ENCODE results near the gene ZNF860.
A peak's percentile ranks its signal among the peaks of the same experiment; 100 is the strongest.

ZNF860 gene

DNA sequence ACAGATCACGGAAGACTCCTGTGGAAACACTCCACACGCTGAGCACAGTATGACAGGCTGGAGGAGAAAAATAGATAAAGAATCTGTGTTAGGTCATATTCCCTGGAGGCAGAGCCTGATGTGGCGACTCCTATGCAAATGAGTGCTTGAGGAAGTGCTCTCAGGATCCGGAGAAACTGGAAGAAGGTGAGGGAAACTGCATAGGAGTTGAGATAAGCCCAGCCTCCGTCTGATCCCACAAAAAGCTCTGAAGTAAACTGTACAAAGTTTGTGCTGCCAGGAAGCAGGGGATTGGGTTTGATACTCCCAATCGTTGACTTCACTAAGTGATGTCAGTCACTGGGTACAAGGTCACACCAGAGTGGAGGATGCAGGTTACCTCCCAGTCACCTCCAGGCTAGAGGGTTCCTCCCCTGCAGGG is 33.9 kb upstream of the ZNF860 start:
- H3K9me3 ChIP-seq (ENCODE audit: insufficient read depth, low read depth, low read length) = peaks cover 4% of the 10 kb centered on the region
- no peak overlapping the region for H3K27ac ChIP-seq (ENCODE audit: low read length)
- H3K27me3 ChIP-seq (ENCODE audit: insufficient read depth, low read length) = no peaks in the 10 kb centered on the region
- H3K36me3 ChIP-seq (ENCODE audit: insufficient read depth, low read depth, low read length) = no peaks in the 10 kb centered on the region; the same call in 1 of the 2 replicates
- H3K4me1 ChIP-seq (ENCODE audit: insufficient read depth, low read length) = peaks cover 26% of the 10 kb centered on the region
- no peak overlapping the region for H3K9ac ChIP-seq (ENCODE audit: low read depth, low read length)
- no peak overlapping the region for H3K4me3 ChIP-seq (ENCODE audit: low read length)

DNA sequence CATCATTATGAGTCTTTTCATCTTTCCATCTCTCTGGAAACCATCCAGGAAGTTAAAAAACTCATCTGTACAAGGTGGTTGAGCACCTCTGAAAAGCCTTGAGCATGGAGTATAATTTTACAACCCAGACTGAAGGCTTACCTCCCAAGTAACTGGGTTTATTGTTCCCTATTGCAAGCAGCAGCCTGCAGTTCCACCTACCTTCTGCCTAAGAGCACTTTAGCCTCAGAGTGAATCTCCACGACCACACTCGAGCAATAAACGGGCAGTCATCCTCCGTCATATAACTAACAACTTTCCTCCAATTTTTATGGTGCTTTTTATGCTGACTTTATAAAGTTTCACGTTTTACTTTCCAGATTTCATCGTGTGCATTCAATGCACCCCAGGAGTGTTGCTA is 33.3 kb upstream of the ZNF860 start:
- H3K27ac ChIP-seq (ENCODE audit: low read length) = no peak overlapping the region

DNA sequence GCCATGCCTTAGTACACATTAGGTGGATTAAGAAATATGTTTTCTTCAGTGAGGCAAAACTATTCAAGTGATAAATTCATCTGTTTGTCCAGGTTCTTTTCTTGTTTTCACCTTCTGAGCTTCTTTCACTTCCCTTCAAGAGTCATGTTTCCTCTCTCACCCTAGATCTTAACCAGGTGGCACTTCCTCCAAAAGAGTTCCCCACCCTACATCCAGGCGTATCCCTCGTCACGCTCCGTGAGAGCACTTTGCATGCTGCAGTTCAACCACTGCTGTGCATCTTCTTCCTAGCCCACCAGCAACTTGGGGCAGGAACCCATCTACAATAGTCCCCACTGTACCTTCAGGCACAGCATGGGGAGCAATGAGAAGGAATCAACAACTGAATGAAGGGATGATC is 29.3 kb upstream of the ZNF860 start:
- peaks cover 16% of the 10 kb centered on the region for H3K4me1 ChIP-seq (ENCODE audit: insufficient read depth, low read length)
- peaks cover 11% of the 10 kb centered on the region; the same call in 1 of the 2 replicates for H3K36me3 ChIP-seq (ENCODE audit: insufficient read depth, low read depth, low read length)
- H3K27me3 ChIP-seq (ENCODE audit: insufficient read depth, low read length) = no peaks in the 10 kb centered on the region
- H3K4me3 ChIP-seq (ENCODE audit: low read length) = no peak overlapping the region
- peaks cover 18% of the 10 kb centered on the region for H3K9me3 ChIP-seq (ENCODE audit: insufficient read depth, low read depth, low read length)
- no peak overlapping the region for H3K9ac ChIP-seq (ENCODE audit: low read depth, low read length)
- no peak overlapping the region for H3K27ac ChIP-seq (ENCODE audit: low read length)

More for the DNA sequence above, 33.3 kb upstream of the ZNF860 start:
- Histone ChIP-seq H3K4me1 (ENCODE audit: insufficient read depth, low read length) (peaks cover 26% of the 10 kb centered on the region), H3K9me3 (ENCODE audit: insufficient read depth, low read depth, low read length) (peaks cover 4% of the 10 kb centered on the region), H3K9ac (ENCODE audit: low read depth, low read length) (no peak overlapping the region), H3K27me3 (ENCODE audit: insufficient read depth, low read length) (no peaks in the 10 kb centered on the region), H3K36me3 (ENCODE audit: insufficient read depth, low read depth, low read length) (no peaks in the 10 kb centered on the region; the same call in 1 of the 2 replicates), H3K4me3 (ENCODE audit: low read length) (no peak overlapping the region)

DNA sequence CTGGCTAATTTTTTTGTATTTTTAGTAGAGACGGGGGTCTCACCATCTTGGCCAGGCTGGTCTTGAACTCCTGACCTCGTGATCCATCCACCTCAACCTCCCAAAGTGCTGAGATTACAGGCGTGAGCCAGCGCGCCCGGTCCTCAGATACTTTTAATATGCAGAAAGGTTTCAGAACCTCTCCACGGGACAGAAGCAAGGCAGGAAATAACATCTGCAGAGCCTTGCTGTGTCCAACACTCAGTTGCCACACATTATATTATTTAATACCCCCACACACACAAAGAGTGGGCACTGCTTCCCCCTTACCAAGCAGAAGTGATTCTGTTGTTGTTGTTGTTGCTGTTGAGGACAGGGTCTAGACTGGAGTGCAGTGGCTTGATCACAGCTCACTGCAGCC is 28.5 kb upstream of the ZNF860 start:
- Histone ChIP-seq H3K36me3 (ENCODE audit: insufficient read depth, low read depth, low read length) (peaks cover 11% of the 10 kb centered on the region; the same call in 1 of the 2 replicates), H3K27ac (ENCODE audit: low read length) (no peak overlapping the region), H3K4me1 (ENCODE audit: insufficient read depth, low read length) (peaks cover 15% of the 10 kb centered on the region), H3K4me3 (ENCODE audit: low read length) (no peak overlapping the region), H3K9me3 (ENCODE audit: insufficient read depth, low read depth, low read length) (peaks cover 18% of the 10 kb centered on the region), H3K9ac (ENCODE audit: low read depth, low read length) (no peak overlapping the region), H3K27me3 (ENCODE audit: insufficient read depth, low read length) (no peaks in the 10 kb centered on the region)

DNA sequence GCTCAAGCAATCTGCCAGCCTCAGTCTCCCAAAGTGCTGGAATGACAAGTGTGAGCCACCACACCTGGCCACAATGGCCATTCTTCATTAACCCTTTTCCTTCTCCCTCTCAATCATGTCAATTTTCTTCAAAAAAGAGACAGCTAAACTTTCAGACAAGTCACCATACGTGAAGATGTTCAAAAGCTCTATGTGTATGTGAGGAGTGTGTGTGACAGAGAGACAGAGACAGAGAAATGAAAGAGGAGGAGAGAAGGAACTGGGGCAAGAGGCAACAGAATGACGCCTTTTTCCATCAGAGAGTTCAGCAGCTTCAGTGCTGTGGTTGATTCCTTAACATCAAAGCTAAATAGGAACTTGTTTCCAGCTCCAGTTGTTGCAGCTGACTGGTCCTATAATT is 27.9 kb upstream of the ZNF860 start:
- Histone ChIP-seq H3K4me1 (ENCODE audit: insufficient read depth, low read length) (peaks cover 15% of the 10 kb centered on the region), H3K36me3 (ENCODE audit: insufficient read depth, low read depth, low read length) (peaks cover 11% of the 10 kb centered on the region; the same call in 1 of the 2 replicates), H3K27ac (ENCODE audit: low read length) (no peak overlapping the region), H3K4me3 (ENCODE audit: low read length) (no peak overlapping the region), H3K9me3 (ENCODE audit: insufficient read depth, low read depth, low read length) (peaks cover 18% of the 10 kb centered on the region), H3K27me3 (ENCODE audit: insufficient read depth, low read length) (no peaks in the 10 kb centered on the region), H3K9ac (ENCODE audit: low read depth, low read length) (no peak overlapping the region)

DNA sequence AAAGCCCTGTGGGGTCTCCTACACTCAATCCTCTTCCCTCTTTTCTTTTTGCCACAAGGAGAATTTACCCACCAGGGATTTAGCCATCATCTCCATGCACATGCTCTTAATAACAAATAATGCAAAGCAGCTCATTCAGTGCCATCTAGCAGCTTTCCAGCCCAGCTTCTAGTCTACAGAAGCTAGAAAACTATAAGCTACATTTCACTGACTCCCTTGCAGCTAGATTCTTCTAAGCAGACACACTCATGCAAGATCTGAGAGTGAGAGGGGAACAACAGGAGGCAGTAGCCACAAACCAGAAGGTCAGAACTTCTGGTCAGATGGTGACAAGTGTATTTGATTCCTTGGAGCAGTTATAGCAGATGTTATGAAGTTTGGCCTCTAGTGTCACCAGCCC is 26.0 kb upstream of the ZNF860 start:
- Histone ChIP-seq H3K4me3 (ENCODE audit: low read length) (no peak overlapping the region), H3K36me3 (ENCODE audit: insufficient read depth, low read depth, low read length) (peaks cover 11% of the 10 kb centered on the region; the same call in 1 of the 2 replicates), H3K27me3 (ENCODE audit: insufficient read depth, low read length) (no peaks in the 10 kb centered on the region), H3K9me3 (ENCODE audit: insufficient read depth, low read depth, low read length) (peaks cover 13% of the 10 kb centered on the region), H3K4me1 (ENCODE audit: insufficient read depth, low read length) (peaks cover 30% of the 10 kb centered on the region), H3K9ac (ENCODE audit: low read depth, low read length) (no peak overlapping the region), H3K27ac (ENCODE audit: low read length) (no peak overlapping the region)

DNA sequence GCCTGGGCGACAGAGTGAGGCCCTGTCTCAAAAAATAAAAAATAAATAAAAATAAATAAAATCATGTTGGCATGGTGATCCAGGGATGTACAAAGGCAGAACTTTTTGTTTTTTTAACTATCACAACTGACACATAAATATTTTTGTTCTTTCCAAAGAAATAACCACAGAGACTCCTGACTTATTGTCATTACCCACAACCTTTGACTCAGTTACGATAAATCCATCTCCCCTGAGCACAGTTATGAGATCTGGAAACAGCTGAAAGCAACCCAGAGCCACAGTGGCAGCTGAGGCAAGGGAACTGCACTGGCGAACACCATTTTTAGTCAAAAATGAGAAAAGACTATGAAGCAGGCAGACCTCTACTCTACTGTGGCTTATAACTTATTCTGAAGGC is 24.4 kb upstream of the ZNF860 start:
- H3K27me3 ChIP-seq (ENCODE audit: insufficient read depth, low read length) = no peaks in the 10 kb centered on the region
- H3K9ac ChIP-seq (ENCODE audit: low read depth, low read length) = no peak overlapping the region
- H3K4me1 ChIP-seq (ENCODE audit: insufficient read depth, low read length) = peaks cover 41% of the 10 kb centered on the region
- H3K27ac ChIP-seq (ENCODE audit: low read length) = no peak overlapping the region
- H3K4me3 ChIP-seq (ENCODE audit: low read length) = no peak overlapping the region
- H3K9me3 ChIP-seq (ENCODE audit: insufficient read depth, low read depth, low read length) = peaks cover 13% of the 10 kb centered on the region
- H3K36me3 ChIP-seq (ENCODE audit: insufficient read depth, low read depth, low read length) = peaks cover 11% of the 10 kb centered on the region; the same call in 1 of the 2 replicates

DNA sequence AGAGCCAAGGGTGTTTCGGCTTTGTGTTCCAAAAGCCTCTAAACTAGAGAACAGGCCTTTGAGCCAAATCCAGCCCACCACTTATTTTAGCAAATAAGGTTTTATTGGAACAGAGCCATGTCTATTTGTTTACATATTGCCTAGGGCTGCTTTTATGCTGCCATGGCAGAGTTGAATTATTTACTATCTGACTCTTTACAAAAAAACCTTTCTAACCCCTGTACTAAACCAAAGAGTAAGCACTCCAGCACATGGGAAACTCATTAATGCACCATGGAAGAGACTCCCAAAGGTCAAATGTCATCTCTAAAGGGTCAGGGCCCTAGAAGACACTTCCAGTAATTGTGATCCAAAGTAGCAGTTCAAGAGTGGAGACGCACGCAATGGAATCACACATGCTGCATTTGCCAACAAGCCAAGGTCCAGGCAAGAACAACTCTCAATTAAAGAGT is 22.8 kb upstream of the ZNF860 start:
- H3K4me3 ChIP-seq (ENCODE audit: low read length) = peak overlapping the region; percentile 63
- H3K27me3 ChIP-seq (ENCODE audit: insufficient read depth, low read length) = no peaks in the 10 kb centered on the region
- H3K9me3 ChIP-seq (ENCODE audit: insufficient read depth, low read depth, low read length) = peaks cover 13% of the 10 kb centered on the region
- peaks cover 11% of the 10 kb centered on the region; the same call in 1 of the 2 replicates for H3K36me3 ChIP-seq (ENCODE audit: insufficient read depth, low read depth, low read length)
- H3K4me1 ChIP-seq (ENCODE audit: insufficient read depth, low read length) = peaks cover 39% of the 10 kb centered on the region
- H3K9ac ChIP-seq (ENCODE audit: low read depth, low read length) = peak overlapping the region; percentile 81; the same call in 1 of the 2 replicates
- peak overlapping the region; percentile 94 for H3K27ac ChIP-seq (ENCODE audit: low read length)

DNA sequence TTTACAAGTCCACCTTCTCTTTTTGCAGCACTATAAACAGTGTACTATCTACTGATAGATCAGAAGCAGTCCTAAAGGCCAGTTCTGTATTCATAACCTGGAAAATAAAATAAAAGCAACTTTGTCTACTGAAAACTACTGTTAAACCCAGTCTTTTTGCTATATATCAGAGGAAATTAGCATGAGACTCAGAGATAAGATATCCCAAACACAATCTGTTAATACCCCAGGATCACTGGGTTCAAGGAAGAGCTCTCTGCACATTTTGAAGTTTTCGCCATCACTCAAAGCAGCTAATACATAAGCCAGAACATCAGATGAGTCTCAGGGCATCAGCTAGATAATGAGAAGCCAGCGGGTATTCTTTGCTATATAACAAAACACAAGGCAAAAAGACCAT is 22.3 kb upstream of the ZNF860 start:
- Histone ChIP-seq H3K4me3 (ENCODE audit: low read length) (peak overlapping the region; percentile 63), H3K4me1 (ENCODE audit: insufficient read depth, low read length) (peaks cover 39% of the 10 kb centered on the region), H3K27ac (ENCODE audit: low read length) (peak overlapping the region; percentile 94), H3K27me3 (ENCODE audit: insufficient read depth, low read length) (no peaks in the 10 kb centered on the region), H3K36me3 (ENCODE audit: insufficient read depth, low read depth, low read length) (peaks cover 11% of the 10 kb centered on the region; the same call in 1 of the 2 replicates), H3K9ac (ENCODE audit: low read depth, low read length) (peak overlapping the region; percentile 81; the same call in 1 of the 2 replicates), H3K9me3 (ENCODE audit: insufficient read depth, low read depth, low read length) (peaks cover 13% of the 10 kb centered on the region)

DNA sequence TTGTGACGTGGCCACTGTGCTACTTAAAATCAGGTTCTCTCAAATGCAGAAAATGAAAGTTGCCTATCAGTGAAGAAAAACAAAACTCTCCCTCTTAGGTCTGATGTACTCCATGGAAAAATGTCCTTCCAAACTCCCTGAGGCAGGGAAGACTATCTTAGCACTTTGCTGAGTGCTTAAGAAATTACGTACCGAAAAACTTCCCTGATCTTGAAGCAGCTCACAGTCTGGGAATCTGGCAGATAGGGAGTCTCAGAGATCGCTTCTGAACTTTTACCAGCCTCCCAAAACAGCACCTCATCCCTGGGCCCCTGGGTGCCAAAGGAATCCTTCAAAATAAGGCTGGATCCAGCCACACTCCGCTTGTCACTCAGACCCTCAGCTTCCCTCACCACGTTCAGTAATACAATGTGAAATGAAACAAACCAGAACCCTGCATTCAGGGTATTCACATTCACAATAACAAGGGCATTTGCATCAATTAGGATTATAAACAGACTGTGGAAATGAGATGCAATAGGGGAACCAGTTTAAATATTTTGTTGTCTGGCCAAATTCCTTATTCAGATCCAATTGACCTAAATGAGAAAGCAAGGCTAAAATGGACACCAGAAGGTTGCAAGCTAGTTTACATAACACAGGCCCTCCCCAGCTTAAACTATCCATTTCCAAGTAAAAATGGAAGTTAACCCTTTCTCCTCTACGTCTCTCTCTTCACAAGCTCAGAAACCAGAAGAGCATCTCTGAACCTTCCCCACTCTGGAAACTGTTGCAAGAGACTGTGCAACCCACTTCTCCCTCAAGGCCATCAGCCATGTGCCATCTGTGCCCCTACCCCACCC is 21.4 kb upstream of the ZNF860 start:
- Histone ChIP-seq H3K4me3 (ENCODE audit: low read length) (peak overlapping the region; percentile 63), H3K9ac (ENCODE audit: low read depth, low read length) (peak overlapping the region; percentile 81), H3K36me3 (ENCODE audit: insufficient read depth, low read depth, low read length) (peaks cover 9% of the 10 kb centered on the region; the same call in 1 of the 2 replicates), H3K27ac (ENCODE audit: low read length) (peak overlapping the region; percentile 94), H3K4me1 (ENCODE audit: insufficient read depth, low read length) (peaks cover 39% of the 10 kb centered on the region), H3K27me3 (ENCODE audit: insufficient read depth, low read length) (no peaks in the 10 kb centered on the region), H3K9me3 (ENCODE audit: insufficient read depth, low read depth, low read length) (peaks cover 10% of the 10 kb centered on the region)

DNA sequence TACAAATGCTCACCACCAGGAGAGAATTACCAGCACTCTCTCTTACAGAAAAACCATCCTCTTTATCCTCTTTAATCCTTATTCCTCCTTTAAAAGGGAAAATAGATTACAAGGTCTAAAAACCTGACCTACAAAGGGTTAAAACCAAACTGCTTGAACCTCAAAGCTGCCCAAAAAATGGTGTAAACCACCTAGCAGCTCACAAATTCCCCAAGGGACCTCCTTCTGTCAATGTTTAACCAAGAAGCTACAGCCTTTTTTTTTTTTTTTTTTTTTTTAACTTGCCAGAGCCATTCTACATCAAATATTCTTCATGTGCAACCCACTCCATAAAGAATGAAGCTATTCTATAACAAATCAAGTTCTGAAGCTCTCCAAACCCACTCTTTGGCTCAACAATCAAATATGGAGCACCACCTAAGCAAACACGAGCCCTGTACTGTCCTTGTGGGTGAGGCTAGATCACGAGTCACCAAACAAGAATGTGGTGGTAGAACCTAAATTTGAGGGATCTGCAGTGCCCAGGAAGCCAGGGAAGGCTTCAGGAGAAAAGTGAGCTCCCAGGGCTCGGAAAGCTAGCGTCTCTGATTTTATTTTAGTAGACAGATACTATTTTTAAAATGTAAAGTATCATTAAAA is 20.6 kb upstream of the ZNF860 start:
- Histone ChIP-seq H3K27ac (ENCODE audit: low read length) (peak overlapping the region; percentile 65), H3K4me1 (ENCODE audit: insufficient read depth, low read length) (peaks cover 39% of the 10 kb centered on the region), H3K4me3 (ENCODE audit: low read length) (peak overlapping the region; percentile 63; the same call in 1 of the 2 replicates), H3K27me3 (ENCODE audit: insufficient read depth, low read length) (no peaks in the 10 kb centered on the region), H3K36me3 (ENCODE audit: insufficient read depth, low read depth, low read length) (peaks cover 2% of the 10 kb centered on the region; the same call in 1 of the 2 replicates), H3K9ac (ENCODE audit: low read depth, low read length) (peak overlapping the region; percentile 60; the same call in 1 of the 2 replicates), H3K9me3 (ENCODE audit: insufficient read depth, low read depth, low read length) (peaks cover 3% of the 10 kb centered on the region)

Data from iPS-20b (cell line).